HG02798 (cell line): ENCODE measurements around the gene EFL1.

ENCODE experiments used
- ATAC-seq: cut with Tn5 transposase; IDR thresholded peaks from one replicate; pipeline ENCODE4 v1.9.1; 2021; ENCODE audit warnings: mild to moderate bottlenecking; ENCODE audit not compliant: unreplicated experiment, poor library complexity

The EFL1 gene

GRCh38 chr15:82172506-82172905 is 90.0 kb downstream of the EFL1 start:
- ATAC-seq = no peak

DNA sequence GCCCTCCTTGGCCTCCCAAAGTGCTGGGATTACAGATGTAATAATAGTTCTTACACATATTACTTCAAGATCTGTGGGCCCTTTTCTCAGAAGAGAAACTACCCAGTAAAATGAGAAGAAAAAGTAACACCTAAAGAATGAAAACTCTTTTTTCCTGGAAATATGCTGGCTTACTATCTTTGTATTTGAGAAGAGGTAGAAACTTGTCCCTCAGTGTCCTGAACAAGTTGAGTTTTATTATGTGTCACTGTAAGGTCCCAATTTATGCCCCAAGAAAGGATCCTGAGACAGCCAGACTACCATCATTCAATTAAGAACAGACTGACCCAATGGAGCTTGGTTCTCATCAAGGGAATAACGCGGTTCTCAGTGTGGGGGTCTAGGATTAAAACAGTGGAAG is 93.8 kb downstream of the EFL1 start:
- no peak for ATAC-seq

GRCh38 chr15:82168296-82168695 is 94.2 kb downstream of the EFL1 start:
- no peak for ATAC-seq

GRCh38 chr15:82165948-82166376 is 96.6 kb downstream of the EFL1 start:
- no peak for ATAC-seq

DNA sequence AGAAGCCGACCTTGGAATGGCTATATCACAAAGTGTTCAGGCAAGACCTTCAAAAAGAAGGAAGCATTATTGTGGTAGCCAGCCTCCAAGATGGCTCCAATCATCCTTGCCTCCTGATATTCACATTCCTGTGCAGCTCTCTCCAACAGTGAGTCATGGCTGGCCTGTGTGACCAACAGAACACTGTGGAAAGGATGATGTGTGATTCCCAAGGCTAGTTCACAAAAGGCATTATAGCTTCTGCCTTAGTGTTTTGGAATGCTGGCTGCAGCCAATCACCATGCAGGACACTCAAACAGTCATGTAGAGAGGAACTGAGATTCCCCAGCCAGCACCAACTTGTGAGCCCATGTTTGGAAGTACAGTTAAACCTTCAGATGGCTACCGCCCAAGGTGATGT is 102.6 kb downstream of the EFL1 start:
- ATAC-seq = no peak

DNA sequence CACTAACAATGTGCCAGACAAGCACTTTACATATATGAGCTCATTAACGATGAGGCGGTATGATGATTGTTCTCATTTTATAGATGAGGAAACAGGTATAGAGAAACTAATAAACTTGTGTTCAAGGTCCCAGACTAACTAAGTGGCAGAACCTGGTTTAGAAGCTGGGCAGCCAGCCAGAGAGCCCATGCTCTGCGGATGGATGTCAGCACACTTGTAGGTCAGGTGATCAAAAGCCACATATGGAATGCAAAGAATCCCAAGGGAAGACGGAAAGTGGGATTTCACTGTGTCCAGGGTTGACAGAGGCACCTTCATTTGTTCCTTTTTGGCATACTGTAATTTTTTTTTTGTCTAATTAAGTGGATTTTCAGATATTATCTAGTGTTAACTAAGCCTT is 103.7 kb downstream of the EFL1 start:
- ATAC-seq = no peak

DNA sequence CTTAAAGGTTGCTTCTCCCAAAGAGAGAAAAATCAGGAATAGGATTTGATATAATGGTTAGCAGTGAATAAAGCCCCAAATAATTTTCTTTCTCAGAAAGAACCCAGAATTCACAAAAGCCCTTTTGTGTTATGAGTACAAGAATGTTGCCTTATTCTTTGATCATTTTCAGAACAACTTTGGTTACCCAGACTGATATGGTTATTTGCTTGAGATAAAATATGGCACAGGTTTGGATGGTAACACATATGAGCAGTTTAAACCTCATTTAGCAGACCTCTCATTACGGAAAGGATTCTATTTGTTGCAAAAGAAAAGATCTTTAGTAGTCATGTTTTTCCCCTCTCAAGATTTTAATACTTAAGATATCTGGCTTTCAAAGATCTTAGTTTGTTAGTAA is 111.9 kb downstream of the EFL1 start:
- ATAC-seq = no peak

GRCh38 chr15:82146990-82147461 is 115.5 kb downstream of the EFL1 start:
- no peak for ATAC-seq

DNA sequence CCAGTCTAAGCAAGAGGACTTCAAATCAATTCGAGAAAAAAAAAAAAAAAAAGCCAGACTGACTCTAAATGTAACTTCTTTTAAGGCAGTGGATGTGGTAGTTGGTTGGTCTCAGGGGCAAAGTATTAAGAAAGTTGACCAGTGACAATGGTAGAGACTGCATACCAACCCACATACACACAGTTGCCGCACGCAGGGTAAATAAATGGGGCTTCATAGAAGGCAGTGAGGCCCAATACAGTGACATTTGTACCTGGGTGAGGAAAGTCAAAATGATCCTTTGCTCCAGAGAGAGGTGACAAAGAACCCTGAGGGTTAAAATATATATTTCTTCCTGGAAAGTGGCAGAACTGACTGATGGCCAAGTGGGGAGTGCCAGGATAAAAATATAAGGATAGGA is 116.0 kb downstream of the EFL1 start:
- ATAC-seq = no peak

DNA sequence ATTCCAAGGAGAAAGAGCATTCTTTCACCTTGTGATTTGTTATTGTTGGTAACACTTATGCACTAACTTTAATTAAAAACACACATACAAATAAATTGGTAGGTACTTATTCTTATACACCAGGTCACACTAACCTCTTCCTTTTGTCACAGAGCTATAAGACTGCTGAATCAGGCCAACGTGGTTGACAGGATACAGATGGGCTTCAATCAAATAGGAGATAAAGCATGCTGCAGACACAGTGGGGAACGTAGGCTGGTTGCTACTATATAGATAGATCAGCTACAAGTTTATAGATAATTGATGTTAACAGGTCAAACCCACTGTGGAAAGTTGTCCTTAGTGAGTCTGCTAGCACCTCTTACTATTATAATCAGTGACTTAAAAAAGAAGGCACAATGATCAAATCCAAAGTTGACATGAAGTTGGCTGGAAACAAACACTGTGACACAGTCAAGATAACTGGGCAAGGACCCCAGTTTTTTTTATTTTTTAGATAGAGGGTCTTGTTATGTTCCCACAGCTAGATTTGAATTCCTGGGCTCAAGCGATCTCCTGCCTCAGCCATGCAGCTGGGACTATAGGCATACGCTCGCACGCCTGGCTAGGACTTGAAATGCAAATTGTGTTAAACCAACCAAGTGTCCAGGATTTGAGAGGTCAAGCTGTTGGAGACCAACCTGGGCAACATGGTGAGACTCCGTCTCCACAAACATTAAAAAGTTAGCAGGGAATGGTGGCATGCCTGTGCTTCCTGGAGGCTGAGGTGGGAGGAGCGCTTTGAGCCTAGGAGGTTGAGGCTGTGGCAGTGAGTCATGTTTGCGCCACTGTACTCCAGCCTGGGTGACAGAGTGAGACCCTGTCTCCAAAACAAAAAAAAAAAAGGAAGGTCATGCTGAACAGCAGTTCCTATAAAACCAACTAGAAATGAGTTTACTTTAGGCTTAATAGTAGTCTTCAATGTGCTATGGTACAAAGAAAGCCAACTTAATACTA is 118.8 kb downstream of the EFL1 start:
- ATAC-seq = no peak

DNA sequence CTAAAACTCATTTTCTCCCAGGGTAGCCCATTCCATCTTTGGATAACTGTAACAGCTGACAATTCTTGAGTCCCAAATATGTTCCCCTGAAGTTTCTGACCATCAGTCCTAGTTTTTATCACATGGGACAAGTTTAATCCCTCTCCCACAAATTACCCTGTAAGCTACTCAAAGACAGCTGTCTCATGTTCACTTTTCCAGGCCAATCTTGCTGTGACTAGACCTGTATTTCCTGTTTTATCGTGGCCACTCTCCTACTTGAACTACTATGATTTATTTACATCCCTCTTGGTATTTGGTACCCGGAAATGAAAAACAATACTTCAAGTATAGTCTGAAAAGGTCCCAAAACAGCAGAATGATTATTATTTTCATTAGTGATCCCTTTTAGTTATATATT is 121.6 kb downstream of the EFL1 start:
- ATAC-seq = no peak

DNA sequence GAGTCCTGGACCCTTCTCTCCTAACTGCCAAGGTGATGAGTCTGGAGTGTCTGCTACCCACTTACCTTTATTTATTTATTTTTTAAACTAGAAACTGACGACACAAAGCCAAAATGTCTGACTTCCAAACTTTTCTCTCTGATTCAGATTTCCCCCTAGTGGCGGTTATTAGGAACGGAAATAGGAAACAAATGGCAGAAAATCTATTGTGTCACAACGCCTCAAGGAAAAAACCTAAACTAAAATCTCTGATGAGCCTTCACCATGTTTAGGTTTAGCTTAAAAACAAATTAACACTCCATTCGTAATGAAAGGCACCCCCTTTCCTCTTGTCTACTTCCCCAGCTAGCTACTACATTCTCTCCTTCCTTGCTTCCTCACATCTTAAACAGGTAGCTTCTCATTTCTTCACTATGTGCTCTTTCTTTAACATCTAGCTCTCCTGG is 122.7 kb downstream of the EFL1 start:
- ATAC-seq = no peak

- ATAC-seq = no peak
Measured at GRCh38 chr15:82138306-82138705, 124.2 kb downstream of the EFL1 start.

- ATAC-seq = no peak
Measured at GRCh38 chr15:82137261-82137660, 125.3 kb downstream of the EFL1 start.

DNA sequence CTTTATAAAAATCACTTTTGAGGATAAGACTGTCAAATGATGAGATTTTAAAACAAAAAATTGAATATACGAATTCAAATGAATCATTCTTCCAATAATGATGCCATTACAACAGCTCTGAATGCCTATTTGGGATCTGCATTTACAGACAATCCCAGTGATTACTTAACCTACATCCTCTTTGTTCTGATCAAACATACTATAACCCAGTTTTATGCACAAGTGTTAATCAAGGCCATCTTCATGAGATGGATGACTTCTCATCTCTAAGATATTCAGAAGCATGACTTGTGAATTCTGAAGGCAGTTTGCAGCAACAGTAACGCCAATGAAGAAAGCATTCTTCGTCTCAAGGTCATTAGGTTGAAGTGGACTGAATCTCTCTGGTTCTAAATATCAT is 126.4 kb downstream of the EFL1 start:
- no peak for ATAC-seq

GRCh38 chr15:82135638-82136037 is 126.9 kb downstream of the EFL1 start:
- no peak for ATAC-seq

GRCh38 chr15:82134461-82134860 is 128.1 kb downstream of the EFL1 start:
- no peak for ATAC-seq

GRCh38 chr15:82133251-82133650 is 129.3 kb downstream of the EFL1 start:
- no peak for ATAC-seq

GRCh38 chr15:82132742-82133141 is 129.8 kb downstream of the EFL1 start:
- ATAC-seq = no peak

DNA sequence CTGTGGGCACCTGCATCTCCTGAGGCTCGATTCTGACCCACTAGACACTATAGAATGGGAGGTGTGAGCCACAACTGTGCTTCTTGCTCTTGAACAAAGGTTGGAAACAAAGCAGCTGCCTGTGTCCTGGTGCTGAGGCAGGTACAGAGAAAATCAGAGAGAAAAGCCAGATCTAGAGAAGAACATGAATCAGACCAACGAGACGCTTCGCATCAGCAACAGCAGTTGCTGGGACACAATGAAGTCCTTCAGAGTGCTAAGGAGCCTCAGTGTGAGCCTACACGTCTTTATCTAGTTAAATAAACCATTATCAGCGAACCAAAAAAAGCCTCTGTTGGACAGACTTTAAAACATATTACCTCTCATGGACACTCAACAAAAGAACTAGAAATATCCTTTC is 130.4 kb downstream of the EFL1 start:
- no peak for ATAC-seq

DNA sequence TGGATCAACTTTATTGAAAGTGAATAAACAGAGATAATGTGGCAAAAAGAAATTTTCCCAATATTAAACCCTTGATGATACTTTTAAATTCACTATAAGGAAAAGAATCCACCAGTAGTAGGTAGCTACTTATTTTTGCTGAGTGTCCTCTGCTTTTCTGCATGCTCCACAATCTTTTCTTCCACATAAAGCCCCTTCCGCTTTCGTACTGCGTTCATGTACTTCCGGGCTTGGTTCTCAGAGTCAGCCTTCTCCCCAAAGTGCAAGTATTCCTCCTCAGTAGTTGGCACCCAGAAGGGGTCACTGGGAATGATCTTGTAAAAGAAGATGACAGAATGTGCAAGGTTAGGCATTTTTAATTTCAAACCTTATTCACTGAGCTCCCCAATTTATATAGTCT is 132.3 kb downstream of the EFL1 start:
- ATAC-seq = no peak

DNA sequence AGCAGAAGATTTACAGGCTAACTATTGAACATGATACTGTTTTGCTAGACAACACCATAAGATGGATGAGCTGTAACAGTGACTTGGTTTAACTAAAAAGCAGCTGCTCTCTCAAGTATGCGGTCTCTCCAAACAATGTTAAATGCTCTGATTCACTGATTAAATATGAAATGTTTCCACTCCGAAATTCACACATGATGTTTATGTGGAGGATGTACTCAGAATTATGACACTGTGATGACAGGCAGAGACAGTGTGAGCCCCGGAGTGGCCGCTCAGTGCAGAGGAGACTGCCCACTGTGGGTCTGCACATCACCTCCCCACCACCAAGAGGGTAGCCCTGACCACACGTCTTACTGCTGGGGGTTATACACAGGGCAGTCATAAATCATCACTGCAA is 132.8 kb downstream of the EFL1 start:
- no peak for ATAC-seq
